ENCODE results near the gene SPTBN1.

DNA sequence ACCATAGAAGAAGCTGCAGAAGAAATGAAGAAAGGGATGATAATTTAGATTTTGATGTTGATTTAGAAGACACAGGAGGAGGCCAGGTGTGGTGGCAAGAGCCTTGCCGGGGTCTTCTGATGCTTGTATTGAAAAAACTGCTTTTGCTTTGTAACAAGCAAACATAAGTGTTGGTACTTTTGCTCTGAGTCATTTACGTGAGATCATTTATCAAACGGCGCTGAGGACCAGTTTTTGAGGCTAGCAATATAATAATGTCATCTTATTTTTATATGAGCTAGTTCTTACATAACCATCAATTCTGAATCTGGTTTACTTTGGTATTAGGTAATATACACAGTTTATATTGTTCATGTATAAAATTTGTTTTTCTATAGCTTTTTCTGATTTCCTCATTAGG is 30.6 kb downstream of the SPTBN1 start:
- TF ChIP-seq ZNF70 (CRISPR knock-in tag; IDR thresholded peaks at IDR 0.05) (no peak), ESRRG (CRISPR knock-in tag; IDR thresholded peaks at IDR 0.05) (no peak), TSHZ2 (CRISPR knock-in tag; IDR thresholded peaks at IDR 0.05) (no peak), PATZ1 (CRISPR knock-in tag; IDR thresholded peaks at IDR 0.05; ENCODE audit: borderline replicate concordance) (no peak), ZFP30 (CRISPR knock-in tag; IDR thresholded peaks at IDR 0.05) (no peak), TCF4 (CRISPR knock-in tag; IDR thresholded peaks at IDR 0.05; ENCODE audit: borderline replicate concordance) (no peak), ZNF8 (CRISPR knock-in tag; IDR thresholded peaks at IDR 0.05) (no peak), ZFP3 (CRISPR knock-in tag; IDR thresholded peaks at IDR 0.05) (no peak), PPARA (CRISPR knock-in tag; IDR thresholded peaks at IDR 0.05; ENCODE audit: borderline replicate concordance) (no peak), GLIS3 (CRISPR knock-in tag; IDR thresholded peaks at IDR 0.05) (no peak), CREB5 (CRISPR knock-in tag; IDR thresholded peaks at IDR 0.05; ENCODE audit: low read depth) (no peak), RARB (CRISPR knock-in tag; IDR thresholded peaks at IDR 0.05) (no peak), SNAI2 (CRISPR knock-in tag; IDR thresholded peaks at IDR 0.05) (no peak), TOX (CRISPR knock-in tag; IDR thresholded peaks at IDR 0.05; ENCODE audit: borderline replicate concordance) (no peak)
